GM21390 (cell line): ENCODE measurements around the gene CCDC57.

ENCODE experiments used
- ATAC-seq: cut with Tn5 transposase; IDR thresholded peaks from one replicate; pipeline ENCODE4 v1.9.1; 2021; ENCODE audit not compliant: unreplicated experiment

The CCDC57 gene

GRCh38 chr17:82108961-82109475, 103.6 kb downstream of the CCDC57 start:
- no peak for ATAC-seq

GRCh38 chr17:82108496-82108945, 104.1 kb downstream of the CCDC57 start:
- ATAC-seq = no peak

- no peak for ATAC-seq
Measured at GRCh38 chr17:82108038-82108437, 104.6 kb downstream of the CCDC57 start.

GRCh38 chr17:82107341-82107860, 105.2 kb downstream of the CCDC57 start:
- no peak for ATAC-seq

- no peak for ATAC-seq
Measured at GRCh38 chr17:82106688-82107305, 105.8 kb downstream of the CCDC57 start.

- ATAC-seq = peak; percentile 70
Measured at GRCh38 chr17:82105882-82106687, 106.6 kb downstream of the CCDC57 start.

GRCh38 chr17:82105417-82105881, 107.2 kb downstream of the CCDC57 start:
- no peak for ATAC-seq

GRCh38 chr17:82104797-82105416, 107.7 kb downstream of the CCDC57 start:
- no peak for ATAC-seq

GRCh38 chr17:82103553-82104451, 108.8 kb downstream of the CCDC57 start:
- ATAC-seq = no peak

GRCh38 chr17:82101767-82102679, 110.6 kb downstream of the CCDC57 start:
- ATAC-seq = no peak

- no peak for ATAC-seq
Measured at GRCh38 chr17:82101301-82101715, 111.3 kb downstream of the CCDC57 start.

- no peak for ATAC-seq
Measured at GRCh38 chr17:82100502-82101298, 111.9 kb downstream of the CCDC57 start.

- ATAC-seq = peak; percentile 8
Measured at GRCh38 chr17:82098939-82099763, 113.5 kb downstream of the CCDC57 start.

- peak; percentile 62 for ATAC-seq
Measured at GRCh38 chr17:82098169-82098938, 114.3 kb downstream of the CCDC57 start, which contains the start of gene FASN. Gene FASN, minus strand, starts transcription at chr17:82098236. Its CDS starts 1,791 bp downstream, at chr17:82096445.

GRCh38 chr17:82097919-82098168, 114.8 kb downstream of the CCDC57 start:
- no peak for ATAC-seq

- peak; percentile 1 for ATAC-seq
Measured at GRCh38 chr17:82097184-82097918, 115.3 kb downstream of the CCDC57 start.
